IMR-90 (cell line): ENCODE data around the gene PRCP. TPM values are rescaled to one million over a fixed set of nuclear protein-coding genes. Genes with fewer than 3 reads are reported as not detected.

Source experiments
- ATAC-seq: fragments of 200-7000 bp; cut with Tn5 transposase; 2 replicates; pipeline ENCODE4 v1.9.1; 2020; ENCODE audit warnings: low read depth, mild to moderate bottlenecking, moderate library complexity
- BruUV-seq: library from RNA; stranded (reverse); fragments of 400-500 nt; replicated peaks from 2 replicates; lab custom pipeline; 2021; lab: Mats Ljungman, UMichigan
- CTCF ChIA-PET: fragments of 300-600 bp; formaldehyde crosslinking; extraction: SDS; loops from one replicate; lab custom pipeline; 2021; ENCODE audit warnings: antibody characterized with exemption; lab: Yijun Ruan, JAX
- POLR2A ChIA-PET: fragments of 300-600 bp; sonication (Branson Sonifier 250); formaldehyde crosslinking; loops from one replicate; lab custom pipeline; 2022; ENCODE audit warnings: antibody characterized with exemption; ENCODE audit not compliant: unreplicated experiment; lab: Charles Lee
- DNase-seq: peaks from one replicate; pipeline ENCODE4 v3.0.0; 2013
- H2AFZ ChIP-seq: replicated peaks from 2 replicates; pipeline ENCODE3; 2013; ENCODE audit warnings: low read length, mild to moderate bottlenecking; ENCODE audit not compliant: poor library complexity
- H2AK5ac ChIP-seq: 2 replicates; pipeline ENCODE4 v1.6.1; 2013; ENCODE audit warnings: low read depth, low read length, inconsistent platforms
- H2AK9ac ChIP-seq: replicated peaks from 2 replicates; pipeline ENCODE3; 2013; ENCODE audit warnings: mild to moderate bottlenecking, low read depth, low read length, moderate library complexity; ENCODE audit not compliant: poor library complexity
- H2BK120ac ChIP-seq: 2 replicates; pipeline ENCODE4 v1.6.1; 2013; ENCODE audit warnings: low read depth, low read length, inconsistent platforms
- H2BK15ac ChIP-seq: 3 replicates; pipeline ENCODE4 v1.6.1; 2013; ENCODE audit warnings: low read depth, low read length, inconsistent platforms
- H2BK20ac ChIP-seq: 2 replicates; pipeline ENCODE4 v1.6.1; 2013; ENCODE audit warnings: low read depth, mild to moderate bottlenecking, inconsistent platforms, low read length, moderate library complexity
- H2BK5ac ChIP-seq: 2 replicates; pipeline ENCODE4 v1.6.1; 2013; ENCODE audit warnings: mild to moderate bottlenecking, low read depth, low read length, inconsistent platforms; ENCODE audit not compliant: poor library complexity, severe bottlenecking
- H3K14ac ChIP-seq: replicated peaks from 2 replicates; pipeline ENCODE4 v1.6.1; 2013; ENCODE audit warnings: low read depth, low read length, inconsistent platforms
- H3K18ac ChIP-seq: 2 replicates; pipeline ENCODE4 v1.6.1; 2013; ENCODE audit warnings: low read depth, low read length, control low read depth
- H3K23ac ChIP-seq: 2 replicates; pipeline ENCODE4 v1.6.1; 2013; ENCODE audit warnings: low read depth, low read length, inconsistent platforms
- H3K27ac ChIP-seq: 2 replicates; pipeline ENCODE4 v1.5.1; 2013; ENCODE audit warnings: mild to moderate bottlenecking, control low read depth, low read length; ENCODE audit not compliant: insufficient read depth
- H3K27me3 ChIP-seq: 2 replicates; pipeline ENCODE4 v1.6.1; 2013; ENCODE audit warnings: low read length; ENCODE audit not compliant: control insufficient read depth, insufficient read depth
- H3K36me3 ChIP-seq: 2 replicates; pipeline ENCODE4 v1.6.1; 2013; ENCODE audit warnings: low read length, mixed read lengths; ENCODE audit not compliant: control insufficient read depth, insufficient read depth
- H3K4ac ChIP-seq: 2 replicates; pipeline ENCODE4 v1.6.1; 2013; ENCODE audit warnings: low read depth, low read length, inconsistent platforms
- H3K4me1 ChIP-seq: 2 replicates; pipeline ENCODE4 v1.6.1; 2013; ENCODE audit warnings: low read length, mixed read lengths; ENCODE audit not compliant: control insufficient read depth, insufficient read depth
- H3K4me2 ChIP-seq: 2 replicates; pipeline ENCODE4 v1.6.1; 2013; ENCODE audit warnings: low read depth, mild to moderate bottlenecking, control low read depth, low read length, moderate library complexity
- H3K4me3 ChIP-seq: 2 replicates; pipeline ENCODE4 v1.5.1; 2013; ENCODE audit warnings: low read depth, mild to moderate bottlenecking, control low read depth, low read length, moderate library complexity; ENCODE audit not compliant: insufficient read depth
- H3K56ac ChIP-seq: 2 replicates; pipeline ENCODE4 v1.6.1; 2013; ENCODE audit warnings: low read length, inconsistent platforms; ENCODE audit not compliant: insufficient read depth; ENCODE audit errors: extremely low read depth
- H3K79me1 ChIP-seq, 2 experiments: 2 replicates each; pipeline ENCODE4 v1.6.1; 2013; ENCODE audit warnings: low read length in 2 of 2, inconsistent platforms in 1 of 2, low read depth in 1 of 2
- H3K9ac ChIP-seq: 2 replicates; pipeline ENCODE4 v1.6.1; 2013; ENCODE audit warnings: low read depth, low read length, control low read depth
- H3K9me1 ChIP-seq: 2 replicates; pipeline ENCODE4 v1.6.1; 2013; ENCODE audit warnings: low read length, inconsistent platforms; ENCODE audit not compliant: insufficient read depth
- H3K9me3 ChIP-seq: 2 replicates; pipeline ENCODE4 v1.6.1; 2013; ENCODE audit warnings: low read length; ENCODE audit not compliant: control insufficient read depth, insufficient read depth
- H4K20me1 ChIP-seq: 2 replicates; pipeline ENCODE4 v1.6.1; 2013; ENCODE audit warnings: low read length, inconsistent platforms; ENCODE audit not compliant: insufficient read depth
- H4K5ac ChIP-seq: 2 replicates; pipeline ENCODE4 v1.6.1; 2013; ENCODE audit warnings: mild to moderate bottlenecking, low read depth, low read length, control low read depth
- H4K8ac ChIP-seq, 2 experiments: 2 replicates each; pipeline ENCODE4 v1.6.1; 2013; ENCODE audit warnings: low read depth in 2 of 2, low read length in 2 of 2, control low read depth in 1 of 2, inconsistent platforms in 1 of 2
- H4K91ac ChIP-seq: 2 replicates; pipeline ENCODE4 v1.6.1; 2013; ENCODE audit warnings: low read depth, low read length, inconsistent platforms; ENCODE audit not compliant: insufficient read depth
- BHLHE40 ChIP-seq: fragments of 150-350 bp; IDR thresholded peaks from 2 replicates; pipeline ENCODE4 v1.6.1; 2016; ENCODE audit warnings: mild to moderate bottlenecking, low read depth, low read length
- CEBPB ChIP-seq: IDR thresholded peaks from 2 replicates; pipeline ENCODE4 v1.6.1; 2012; ENCODE audit warnings: low read depth, low read length, improper control_type of control experiment
- CHD1 ChIP-seq: IDR thresholded peaks from 2 replicates; pipeline ENCODE4 v1.6.1; 2012; ENCODE audit warnings: low read depth, low read length, improper control_type of control experiment
- CTCF ChIP-seq: conservative IDR thresholded peaks from 2 replicates; pipeline ENCODE4 v1.5.1; 2012; ENCODE audit warnings: mild to moderate bottlenecking, low read depth, low read length, improper control_type of control experiment
- ELK1 ChIP-seq: fragments of 150-350 bp; IDR thresholded peaks from 2 replicates; pipeline ENCODE4 v1.6.1; 2016; ENCODE audit warnings: low read depth, mild to moderate bottlenecking, low read length, moderate library complexity, borderline replicate concordance
- FOS ChIP-seq: fragments of 150-350 bp; IDR thresholded peaks from 2 replicates; pipeline ENCODE4 v1.6.1; 2016; ENCODE audit warnings: low read depth, low read length
- MAFK ChIP-seq: IDR thresholded peaks from 2 replicates; pipeline ENCODE4 v1.6.1; 2012; ENCODE audit warnings: low read depth, low read length, improper control_type of control experiment
- MAZ ChIP-seq: IDR thresholded peaks from 2 replicates; pipeline ENCODE4 v1.6.1; 2012; ENCODE audit warnings: low read depth, mild to moderate bottlenecking, low read length, improper control_type of control experiment, moderate library complexity, borderline replicate concordance
- MXI1 ChIP-seq: IDR thresholded peaks from 2 replicates; pipeline ENCODE4 v1.6.1; 2012; ENCODE audit warnings: low read depth, mild to moderate bottlenecking, low read length, moderate library complexity, borderline replicate concordance
- RAD21 ChIP-seq: IDR thresholded peaks from 2 replicates; pipeline ENCODE4 v1.6.1; 2012; ENCODE audit warnings: low read length, improper control_type of control experiment
- RCOR1 ChIP-seq: IDR thresholded peaks from 2 replicates; pipeline ENCODE4 v1.6.1; 2012; ENCODE audit warnings: mild to moderate bottlenecking, low read length, improper control_type of control experiment; ENCODE audit not compliant: insufficient replicate concordance
- RFX5 ChIP-seq: IDR thresholded peaks from 2 replicates; pipeline ENCODE4 v1.8.0; 2012; ENCODE audit warnings: low read depth, mild to moderate bottlenecking, low read length, moderate library complexity
- USF2 ChIP-seq: fragments of 150-350 bp; IDR thresholded peaks from 2 replicates; pipeline ENCODE4 v1.6.1; 2017; ENCODE audit warnings: mild to moderate bottlenecking, antibody characterized with exemption, low read length, low read depth
- WGBS, 2 experiments: methylation state at CpG; one replicate each; pipeline versions ENCODE4 v1.1.5 to v1.1.7; 2013; ENCODE audit warnings: missing lambda C conversion rate in 2 of 2; ENCODE audit not compliant: insufficient read length in 1 of 2; ENCODE audit errors: extremely low coverage in 2 of 2; 5-methylcytosine and 5-hydroxymethylcytosine counted together
- dilution Hi-C: fragments of 300-500 bp; cut with HindIII; formaldehyde crosslinking; loops from one replicate; pipeline ENCODE4 v1.14.3; 2018; ENCODE audit warnings: low sequenced_read_pairs; ENCODE audit not compliant: unreplicated experiment
- in situ Hi-C: fragments of 300-500 bp; cut with MboI; formaldehyde crosslinking; loops from 3 replicates; pipeline ENCODE4 v1.14.3; 2019; ENCODE audit warnings: low sequenced_read_pairs, inconsistent platforms, mixed read lengths
- intact Hi-C: fragments of 100-400 bp; cut with micrococcal nuclease; formaldehyde crosslinking; loops from 2 replicates; pipeline ENCODE4 v1.10.0; 2022
- polyA plus RNA-seq, 3 experiments: library from polyadenylated mRNA; depleted of rRNA; stranded (reverse); fragments of >200 nt; gene quantifications; 2 replicates each; pipeline ENCODE4 v1.2.3, GENCODE V29; 2012; ENCODE audit warnings: low replicate concordance in 1 of 3
- total RNA-seq: library from RNA; depleted of rRNA; stranded (reverse); fragments of >200 nt; gene quantifications from 2 replicates; pipeline ENCODE4 v1.2.3, GENCODE V29; 2012

The PRCP gene
- total and polyA plus RNA-seq, 2 of the 4 experiments (the other 2 are of a cell fraction) = 31.7 to 64.9 TPM

- no TSS peak for BruUV-seq
- H4K5ac ChIP-seq = no peak overlapping the region
- POLR2A ChIA-PET = no interaction called here
Observed at GRCh38 chr11:82930734-82931133, 30.5 kb upstream of the PRCP start.

More at GRCh38 chr11:82930734-82931133, 30.5 kb upstream of the PRCP start:
- Histone ChIP-seq H2BK5ac (no peak overlapping the region), H3K27ac (no peak overlapping the region), H2BK120ac (no peak overlapping the region), H3K9me3 (no peaks in the 10 kb centered on the region), H2AK5ac (no peak overlapping the region), H3K4ac (no peak overlapping the region), H3K23ac (no peak overlapping the region), H3K4me3 (no peak overlapping the region), H3K9ac (no peak overlapping the region), H2BK20ac (no peak overlapping the region), H3K9me1 (no peaks in the 10 kb centered on the region), H4K20me1 (no peaks in the 10 kb centered on the region), H2AK9ac (no peak overlapping the region), H3K14ac (no peak overlapping the region), H3K79me1 (no peaks in the 10 kb centered on the region), H2BK15ac (no peak overlapping the region), H3K18ac (no peak overlapping the region), H4K91ac (no peak overlapping the region), H3K27me3 (no peaks in the 10 kb centered on the region), H2AFZ (no peak overlapping the region), H4K8ac (no peak overlapping the region), H3K36me3 (no peaks in the 10 kb centered on the region; the same call in 1 of the 2 replicates), H3K4me1 (no peaks in the 10 kb centered on the region), H3K56ac (no peak overlapping the region), H3K4me2 (no peak overlapping the region)
- CTCF ChIA-PET = interaction anchor here (0.7 to 1.3 kb wide), 2 partner anchors 9 to 63 kb away, joined by 6 to 7 read pairs; no protein-coding TSS in a partner anchor
- WGBS, 2 experiments = no CpG with 5 or more reads among the region's 2 CpGs
- intact Hi-C loops (no loop called here), in situ Hi-C loops (no loop called here), dilution Hi-C loops (no loop called here)
- no peak for ATAC-seq
- no peak for DNase-seq
- TF ChIP-seq CEBPB (no peak), ELK1 (no peak), CTCF (no peak), MXI1 (no peak), RAD21 (no peak), BHLHE40 (no peak), MAFK (no peak), USF2 (no peak), RCOR1 (no peak), MAZ (no peak), RFX5 (no peak), CHD1 (no peak), FOS (no peak)
